ENCODE data around the gene EFNB2.

EFNB2 gene

GRCh38 chr13:106503272-106503671 lies 32.2 kb downstream of the EFNB2 start:
- H3K4me3 ChIP-seq (ENCODE audit: low read length), result no peak overlapping the region
- peak; percentile 66 for DNase-seq (ENCODE audit: low read depth)
- no peak for TF ChIP-seq CTCF (IDR thresholded peaks at IDR 0.05; ENCODE audit: insufficient read depth, low read depth, low read length, missing control alignments)

GRCh38 chr13:106500445-106500844 lies 35.0 kb downstream of the EFNB2 start:
- DNase-seq (ENCODE audit: low read depth), result no peak
- no peak for TF ChIP-seq CTCF (IDR thresholded peaks at IDR 0.05; ENCODE audit: insufficient read depth, low read depth, low read length, missing control alignments)

GRCh38 chr13:106499896-106500295 lies 35.6 kb downstream of the EFNB2 start:
- TF ChIP-seq CTCF (IDR thresholded peaks at IDR 0.05; ENCODE audit: insufficient read depth, low read depth, low read length, missing control alignments), result no peak
- DNase-seq (ENCODE audit: low read depth), result peak; percentile 48

More at GRCh38 chr13:106500445-106500844, 35.0 kb downstream of the EFNB2 start:
- H3K4me3 ChIP-seq (ENCODE audit: low read length), result no peak overlapping the region

GRCh38 chr13:106499113-106499512 lies 36.3 kb downstream of the EFNB2 start:
- no peak for DNase-seq (ENCODE audit: low read depth)
- H3K4me3 ChIP-seq (ENCODE audit: low read length), result no peak overlapping the region
- no peak for TF ChIP-seq CTCF (IDR thresholded peaks at IDR 0.05; ENCODE audit: insufficient read depth, low read depth, low read length, missing control alignments)

More at GRCh38 chr13:106499896-106500295, 35.6 kb downstream of the EFNB2 start:
- no peak overlapping the region for H3K4me3 ChIP-seq (ENCODE audit: low read length)

- H3K4me3 ChIP-seq (ENCODE audit: low read length), result no peak overlapping the region
- no peak for DNase-seq (ENCODE audit: low read depth)
- TF ChIP-seq CTCF (IDR thresholded peaks at IDR 0.05; ENCODE audit: insufficient read depth, low read depth, low read length, missing control alignments), result no peak
Measured at GRCh38 chr13:106498571-106498970, 36.9 kb downstream of the EFNB2 start.

- DNase-seq (ENCODE audit: low read depth), result no peak
- H3K4me3 ChIP-seq (ENCODE audit: low read length), result no peak overlapping the region
- TF ChIP-seq CTCF (IDR thresholded peaks at IDR 0.05; ENCODE audit: insufficient read depth, low read depth, low read length, missing control alignments), result no peak
Measured at GRCh38 chr13:106498158-106498557, 37.3 kb downstream of the EFNB2 start.

GRCh38 chr13:106497079-106497478 lies 38.4 kb downstream of the EFNB2 start:
- TF ChIP-seq CTCF (IDR thresholded peaks at IDR 0.05; ENCODE audit: insufficient read depth, low read depth, low read length, missing control alignments), result no peak
- DNase-seq (ENCODE audit: low read depth), result no peak
- H3K4me3 ChIP-seq (ENCODE audit: low read length), result no peak overlapping the region

Measured in epithelial cell of esophagus (primary cell).